ENCODE results near the gene GTF2F2. TPM values are rescaled to one million over a fixed set of nuclear protein-coding genes. Genes with fewer than 3 reads are reported as not detected.

GTF2F2 gene
- polyA plus RNA-seq, 2 of the 4 experiments (the other 2 are of a cell fraction), result 21.0 to 30.0 TPM

GRCh38 chr13:45184693-45185092, 64.4 kb downstream of the GTF2F2 start:
- FAIRE-seq, result no peak

GRCh38 chr13:45185286-45185685, 65.0 kb downstream of the GTF2F2 start:
- no peaks in the 10 kb centered on the region for H3K9me3 ChIP-seq
- DNase-seq (ENCODE audit: low read depth in 1 of 2, low spot score in 1 of 2), result no peak
- H3K27ac ChIP-seq, result no peak overlapping the region
- H3K4me1 ChIP-seq, result peaks cover 15% of the 10 kb centered on the region
- FAIRE-seq, result no peak
- ChIA-PET CTCF (no interaction called here), POLR2A (no interaction called here)
- no peak for ATAC-seq
- WGBS (ENCODE audit: missing lambda C conversion rate), result 94% methylated on average over 2 of the region's 2 CpGs
- H3K4me3 ChIP-seq, result no peak overlapping the region
- no peak overlapping the region for H3K4me2 ChIP-seq
- no peak for TF ChIP-seq BHLHE40 (IDR thresholded peaks at IDR 0.05; ENCODE audit: low read depth, low read length)
- TF ChIP-seq NR3C1 (IDR thresholded peaks at IDR 0.05), result no peak
- TF ChIP-seq MAZ (IDR thresholded peaks at IDR 0.05; ENCODE audit: borderline replicate concordance, low read depth, low read length), result no peak
- no peak for TF ChIP-seq ESRRA (IDR thresholded peaks at IDR 0.05; ENCODE audit: borderline replicate concordance, low read length)
- TF ChIP-seq SMC3 (IDR thresholded peaks at IDR 0.05), result no peak
- TF ChIP-seq TP53 (CRISPR knock-in tag; IDR thresholded peaks at IDR 0.05), result no peak
- no peak for TF ChIP-seq BCL3 (IDR thresholded peaks at IDR 0.05)
- no peak for TF ChIP-seq CBX2 (IDR thresholded peaks at IDR 0.05; ENCODE audit: borderline replicate concordance, low read depth)
- TF ChIP-seq CTCF (IDR thresholded peaks at IDR 0.05), result no peak
- TF ChIP-seq REST (IDR thresholded peaks at IDR 0.05), result no peak
- no peak for TF ChIP-seq RFX5 (IDR thresholded peaks at IDR 0.05)
- TF ChIP-seq EHMT2 (IDR thresholded peaks at IDR 0.05; ENCODE audit: low read depth), result no peak
- TF ChIP-seq SREBF2 (IDR thresholded peaks at IDR 0.05), result no peak
- TF ChIP-seq HOXB13 (CRISPR knock-in tag; IDR thresholded peaks at IDR 0.05; ENCODE audit: low read depth), result no peak
- TF ChIP-seq ATOH8 (CRISPR knock-in tag; IDR thresholded peaks at IDR 0.05; ENCODE audit: low read depth), result no peak

More at GRCh38 chr13:45184693-45185092, 64.4 kb downstream of the GTF2F2 start:
- DNase-seq (ENCODE audit: low read depth in 1 of 2, low spot score in 1 of 2) (no peak), ATAC-seq (no peak)
- no peak overlapping the region for H3K4me2 ChIP-seq
- ChIA-PET POLR2A (no interaction called here), CTCF (no interaction called here)
- no peak for TF ChIP-seq CTCF (IDR thresholded peaks at IDR 0.05)
- no peak for TF ChIP-seq ZFP36 (IDR thresholded peaks at IDR 0.05; ENCODE audit: borderline replicate concordance, partially characterized antibody)
- TF ChIP-seq HOXB13 (CRISPR knock-in tag; IDR thresholded peaks at IDR 0.05; ENCODE audit: low read depth), result no peak
- TF ChIP-seq EP300 (IDR thresholded peaks at IDR 0.05), result no peak
- no peak for TF ChIP-seq RCOR1 (IDR thresholded peaks at IDR 0.05; ENCODE audit: low read depth, low read length)
- no peak for TF ChIP-seq CHD4 (IDR thresholded peaks at IDR 0.05; ENCODE audit: borderline replicate concordance)
- TF ChIP-seq HES2 (IDR thresholded peaks at IDR 0.05), result no peak
- no peak for TF ChIP-seq ZNF302 (CRISPR knock-in tag; IDR thresholded peaks at IDR 0.05)
- no peak for TF ChIP-seq ATOH8 (CRISPR knock-in tag; IDR thresholded peaks at IDR 0.05; ENCODE audit: low read depth)
- no peak for TF ChIP-seq FOSL2 (IDR thresholded peaks at IDR 0.05)
- no peak for TF ChIP-seq FOSL2 (CRISPR knock-in tag; IDR thresholded peaks at IDR 0.05)
- no peak for TF ChIP-seq JUNB (IDR thresholded peaks at IDR 0.05)
- no peak for TF ChIP-seq MAFK (IDR thresholded peaks at IDR 0.05; ENCODE audit: partially characterized antibody)
- no peak for TF ChIP-seq TFCP2L1 (CRISPR knock-in tag; IDR thresholded peaks at IDR 0.05)
- TF ChIP-seq FOXS1 (CRISPR knock-in tag; IDR thresholded peaks at IDR 0.05), result no peak
- H3K9me3 ChIP-seq, result no peaks in the 10 kb centered on the region
- WGBS (ENCODE audit: missing lambda C conversion rate), result 87% methylated on average over 5 of the region's 5 CpGs
- H3K27ac ChIP-seq, result no peak overlapping the region
- peaks cover 20% of the 10 kb centered on the region for H3K4me1 ChIP-seq
- H3K4me3 ChIP-seq, result no peak overlapping the region

Measured in A549 (cell line).